K562 (cell line): ENCODE results near the gene CRELD2. TPM values are rescaled to one million over a fixed set of nuclear protein-coding genes. Genes with fewer than 3 reads are reported as not detected.

Source experiments
- ATF2 ChIP-seq: sonication (generic); formaldehyde crosslinking; IDR thresholded peaks from 2 replicates; pipeline ENCODE4 v1.8.1; 2022; ENCODE audit warnings: missing genetic modification reagents
- ATF3 ChIP-seq, 2 experiments: fragments of 450-650 bp in 1 of 2; sonication (generic) in 1 of 2; formaldehyde crosslinking in 1 of 2; IDR thresholded peaks in 1 of 2; conservative IDR thresholded peaks in 1 of 2; 2 replicates each; pipeline versions ENCODE4 v1.6.1 to v1.8.1; 2016 to 2023; ENCODE audit warnings: mild to moderate bottlenecking in 2 of 2, moderate library complexity in 2 of 2, inconsistent platforms in 1 of 2, missing genetic modification reagents in 1 of 2
- BRD4 ChIP-seq: fragments of 200-600 bp; sonication (generic); IDR thresholded peaks from 2 replicates; pipeline ENCODE4 v1.6.1; 2017; ENCODE audit warnings: inconsistent platforms
- CTCFL ChIP-seq: IDR thresholded peaks from 2 replicates; pipeline ENCODE4 v1.6.1; 2011; ENCODE audit warnings: borderline replicate concordance, low read depth, mild to moderate bottlenecking, moderate library complexity, low read length; ENCODE audit not compliant: insufficient read depth, poor library complexity, severe bottlenecking
- E2F6 ChIP-seq, 2 experiments: IDR thresholded peaks; 2 replicates each; pipeline ENCODE4 v1.6.1; 2011; ENCODE audit warnings: borderline replicate concordance in 1 of 2, control low read depth in 1 of 2, low read depth in 1 of 2, low read length in 1 of 2, mild to moderate bottlenecking in 1 of 2, mixed read lengths in 1 of 2, moderate library complexity in 1 of 2; ENCODE audit not compliant: insufficient read depth in 1 of 2, insufficient read length in 1 of 2, poor library complexity in 1 of 2, severe bottlenecking in 1 of 2; ENCODE audit errors: extremely low read depth in 1 of 2
- EP400 ChIP-seq: fragments of 450-650 bp; IDR thresholded peaks from 2 replicates; pipeline ENCODE4 v1.6.1; 2017; ENCODE audit warnings: antibody characterized with exemption, mild to moderate bottlenecking, moderate library complexity
- ERF ChIP-seq: fragments of 450-650 bp; formaldehyde crosslinking; IDR thresholded peaks from 2 replicates; pipeline ENCODE4 v1.4.0; 2020; ENCODE audit warnings: mild to moderate bottlenecking, mixed read lengths
- FOXJ3 ChIP-seq: sonication (generic); formaldehyde crosslinking; IDR thresholded peaks from 2 replicates; pipeline ENCODE4 v1.4.0; 2020; ENCODE audit warnings: mild to moderate bottlenecking, missing genetic modification reagents
- JUN ChIP-seq, 2 experiments: sonication (generic) in 1 of 2; formaldehyde crosslinking in 1 of 2; IDR thresholded peaks; 2 replicates each; pipeline versions ENCODE4 v1.6.1 to v1.8.0; 2012 to 2022; ENCODE audit warnings: borderline replicate concordance in 2 of 2, mild to moderate bottlenecking in 2 of 2, improper control_type of control experiment in 1 of 2, low read depth in 1 of 2, low read length in 1 of 2, missing genetic modification reagents in 1 of 2
- MYC ChIP-seq, 2 experiments: fragments of 250-450 bp in 1 of 2; sonication (Bioruptor Pico) in 1 of 2; IDR thresholded peaks; 2 replicates each; pipeline versions ENCODE4 v1.5.1 to v1.6.1; 2012 to 2021; ENCODE audit warnings: low read depth in 2 of 2, borderline replicate concordance in 1 of 2, improper control_type of control experiment in 1 of 2, low read length in 1 of 2, mild to moderate bottlenecking in 1 of 2, moderate library complexity in 1 of 2
- MYNN ChIP-seq, 2 experiments: sonication (generic); formaldehyde crosslinking in 1 of 2; IDR thresholded peaks; 2 replicates each; pipeline versions ENCODE4 v1.5.0 to v1.6.1; 2016 to 2020; ENCODE audit warnings: antibody characterized with exemption in 1 of 2, missing genetic modification reagents in 1 of 2
- POLR2G ChIP-seq: fragments of 200-400 bp; formaldehyde crosslinking; IDR thresholded peaks from 2 replicates; pipeline ENCODE4 v1.6.1; 2017; ENCODE audit warnings: low read depth, mild to moderate bottlenecking, antibody characterized with exemption, low read length, moderate library complexity
- RBM14 ChIP-seq: fragments of 200-400 bp; formaldehyde crosslinking; IDR thresholded peaks from 2 replicates; pipeline ENCODE4 v1.6.1; 2018; ENCODE audit warnings: low read depth, mild to moderate bottlenecking, low read length, moderate library complexity, borderline replicate concordance; ENCODE audit not compliant: insufficient read depth
- RFX1 ChIP-seq: fragments of 450-650 bp; IDR thresholded peaks from 2 replicates; pipeline ENCODE4 v1.6.1; 2016; ENCODE audit warnings: mild to moderate bottlenecking, moderate library complexity
- SIX5 ChIP-seq, 2 experiments: IDR thresholded peaks; 2 replicates each; pipeline ENCODE4 v1.6.1; 2011; ENCODE audit warnings: low read length in 2 of 2, borderline replicate concordance in 1 of 2, low read depth in 1 of 2, mild to moderate bottlenecking in 1 of 2, moderate library complexity in 1 of 2; ENCODE audit not compliant: insufficient read depth in 1 of 2
- SOX6 ChIP-seq: fragments of 450-650 bp; IDR thresholded peaks from 2 replicates; pipeline ENCODE4 v1.6.1; 2014; ENCODE audit warnings: mild to moderate bottlenecking
- ZNF830 ChIP-seq: fragments of 250-450 bp; sonication (Bioruptor Pico); IDR thresholded peaks from 2 replicates; pipeline ENCODE4 v1.5.0; 2021; ENCODE audit warnings: mild to moderate bottlenecking
- polyA plus RNA-seq, 8 experiments: library from polyadenylated mRNA; depleted of rRNA in 4 of 8; stranded (reverse) in 5 of 8; unstranded in 3 of 8; fragments of >200 nt; fragmentation: Nextera tagmentation in 2 of 8; fragmentation: Illumina TruSeq in 1 of 8; extraction: Ambion mirVana in 2 of 8; extraction: Trizol in 1 of 8; gene quantifications; 2 replicates each; pipeline versions ENCODE4 v1.2.1 to v1.2.3, GENCODE V29; 2011 to 2014; ENCODE audit warnings: inconsistent platforms in 1 of 8, missing spikeins in 1 of 8
- total RNA-seq, 7 experiments: library from RNA; depleted of rRNA in 6 of 7; stranded (reverse); fragments of >200 nt in 6 of 7; fragmentation: Illumina TruSeq in 2 of 7; extraction: Trizol in 2 of 7; gene quantifications; 2 replicates each; pipeline versions ENCODE4 v1.2.1 to v1.2.3, GENCODE V29; 2011 to 2021; ENCODE audit warnings: low replicate concordance in 1 of 7

Gene CRELD2
- total and polyA plus RNA-seq, 9 of the 15 experiments (the other 6 are each of a cell fraction or from before 2014, with no cell fraction given), result 0.96 to 25.3 (median 8.8) TPM

GRCh38 chr22:49936018-49936972, 17.9 kb downstream of the CRELD2 start (continued):
- TF ChIP-seq ATF3 (IDR thresholded peaks at IDR 0.05), result peak; percentile 64
- TF ChIP-seq ATF3 (CRISPR knock-in tag; conservative IDR thresholded peaks at IDR 0.05), result no peak
- TF ChIP-seq BRD4, result no peak
- no peak for TF ChIP-seq SIX5 (IDR thresholded peaks at IDR 0.05; ENCODE audit: borderline replicate concordance in 1 of 2, insufficient read depth in 1 of 2, low read depth in 1 of 2, low read length in 2 of 2)
- TF ChIP-seq E2F6 (IDR thresholded peaks at IDR 0.05; ENCODE audit: borderline replicate concordance in 1 of 2, extremely low read depth in 1 of 2, insufficient read depth in 1 of 2, insufficient read length in 1 of 2, low read depth in 1 of 2, low read length in 1 of 2, poor library complexity in 1 of 2, severe bottlenecking in 1 of 2), result peak in 1 of 2 experiments; percentile 36
- TF ChIP-seq CTCFL, result no peak
- peak; percentile 47; the same call in 1 of the 2 replicates for TF ChIP-seq EP400
- no peak for TF ChIP-seq FOXJ3 (CRISPR knock-in tag)
- 0 out of 2 replicates have a peak, but pooled peaks have one; percentile 32 for TF ChIP-seq SOX6
- TF ChIP-seq MYNN (IDR thresholded peaks at IDR 0.05), result peak; percentile 41; the same call in 1 of the 2 replicates
- no peak for TF ChIP-seq MYNN (CRISPR knock-in tag; IDR thresholded peaks at IDR 0.05)
- peak; percentile 56; the same call in 1 of the 2 replicates for TF ChIP-seq JUN (IDR thresholded peaks at IDR 0.05; ENCODE audit: borderline replicate concordance, low read depth, low read length)
- no peak for TF ChIP-seq JUN (CRISPR knock-in tag; IDR thresholded peaks at IDR 0.05; ENCODE audit: borderline replicate concordance)
- TF ChIP-seq POLR2G, result peak; percentile 75
- TF ChIP-seq ATF2 (CRISPR knock-in tag), result no peak
- TF ChIP-seq ERF (CRISPR knock-in tag), result no peak
- peak; percentile 57; the same call in 1 of the 2 replicates for TF ChIP-seq MYC (IDR thresholded peaks at IDR 0.05; ENCODE audit: low read depth, low read length)
- no peak for TF ChIP-seq MYC (CRISPR knock-in tag; IDR thresholded peaks at IDR 0.05; ENCODE audit: borderline replicate concordance, low read depth)
- no peak for TF ChIP-seq RFX1
- TF ChIP-seq ZNF830 (CRISPR knock-in tag), result no peak
- TF ChIP-seq RBM14, result no peak
